GM21825 (cell line): ENCODE results near the gene LRRC8C.
A peak's percentile ranks its signal among the peaks of the same experiment; 100 is the strongest.
"Not testable (repeated sequence)": the region's sequence is repeated elsewhere in the genome, so short reads cannot be mapped to it uniquely, and the experiment has no call there.

Experiments
- ATAC-seq: cut with Tn5 transposase; IDR thresholded peaks from one replicate; pipeline ENCODE4 v1.9.1; 2021; ENCODE audit warnings: mild to moderate bottlenecking, moderate library complexity; ENCODE audit not compliant: unreplicated experiment

Gene LRRC8C

DNA sequence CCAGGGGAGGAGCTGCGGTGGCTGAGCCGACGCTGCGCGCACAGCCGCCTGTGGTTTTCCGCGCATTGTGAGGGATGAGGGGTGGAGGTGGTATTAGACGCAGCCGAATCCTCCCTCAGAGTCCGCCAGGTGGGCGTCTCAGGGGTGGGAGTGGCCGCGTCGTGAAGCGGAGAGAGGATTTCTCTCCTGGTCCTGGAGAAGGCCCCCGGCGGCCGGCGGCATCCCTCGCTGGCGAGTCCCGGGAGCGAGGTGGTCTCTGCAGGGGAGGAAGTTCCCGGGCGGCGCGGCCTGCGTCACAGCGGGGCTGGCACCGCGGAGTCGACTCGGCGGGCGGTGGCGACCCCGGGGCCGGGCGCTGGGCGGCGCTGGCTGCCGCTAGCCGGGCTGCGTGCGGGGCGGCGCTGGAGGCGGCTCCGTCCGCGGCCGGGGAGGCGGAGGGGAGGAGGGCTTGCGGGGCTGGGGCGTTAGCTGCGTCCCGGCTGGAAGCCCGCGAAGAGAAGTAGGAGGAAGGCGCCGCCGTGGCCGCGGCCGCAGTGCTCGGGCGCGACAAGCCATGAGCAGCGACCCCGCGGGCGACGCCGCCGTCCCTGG, at the start of gene LRRC8C:
LRRC8C (plus strand) TSS at position 464 of the 591 bp plus-strand sequence. CDS start 53,354 bp downstream, outside the sequence.
- peak; percentile 87 for ATAC-seq

- no peak for ATAC-seq
These were observed 48.7 kb upstream of the LRRC8C start for GRCh38 chr1:89584211-89584610.

- no peak for ATAC-seq
These were observed 48.1 kb upstream of the LRRC8C start for GRCh38 chr1:89584781-89585180.

- ATAC-seq = no peak
These were observed 45.2 kb upstream of the LRRC8C start for GRCh38 chr1:89587729-89588161.

- no peak for ATAC-seq
These were observed 44.4 kb upstream of the LRRC8C start for GRCh38 chr1:89588480-89588879.

- no peak for ATAC-seq
These were observed 43.4 kb upstream of the LRRC8C start for GRCh38 chr1:89589515-89589914.

DNA sequence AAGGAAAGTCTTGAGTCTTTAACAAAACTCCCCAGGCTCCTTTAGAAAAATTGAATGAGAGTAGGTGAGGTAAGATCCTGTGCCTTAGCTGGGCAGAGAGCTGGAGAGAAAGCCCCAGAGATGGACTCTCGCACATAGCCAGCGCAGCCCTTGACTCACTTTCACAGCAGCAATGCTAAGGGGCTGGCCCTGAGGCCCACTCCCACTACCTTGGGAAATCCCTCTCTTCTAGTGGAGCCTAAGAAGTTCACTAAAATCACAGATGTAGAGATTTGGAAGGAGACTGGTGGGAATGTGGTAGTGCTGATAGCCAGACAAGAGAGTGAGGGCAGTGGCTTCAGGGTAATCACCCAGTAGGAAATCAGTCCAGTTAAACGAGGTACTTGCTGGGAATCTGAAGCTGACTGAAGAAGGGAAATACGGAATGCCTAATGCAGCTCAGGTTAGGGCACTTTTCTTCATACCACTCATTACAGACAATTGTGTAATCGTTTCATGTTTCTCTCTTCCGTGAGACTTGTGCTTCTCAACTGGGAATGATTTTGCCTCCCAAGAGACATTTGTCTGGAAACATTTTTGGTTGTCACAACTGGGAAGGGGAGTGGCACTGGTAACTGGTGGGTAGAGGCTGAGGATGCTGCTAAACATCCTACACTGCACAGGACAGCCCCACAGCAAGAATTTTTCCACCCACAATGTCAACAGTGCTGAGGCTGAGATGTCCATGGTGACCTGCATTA, 42.4 kb upstream of the LRRC8C start:
- ATAC-seq = no peak

GRCh38 chr1:89592861-89593302, 40.0 kb upstream of the LRRC8C start:
- ATAC-seq = not testable (repeated sequence)

DNA sequence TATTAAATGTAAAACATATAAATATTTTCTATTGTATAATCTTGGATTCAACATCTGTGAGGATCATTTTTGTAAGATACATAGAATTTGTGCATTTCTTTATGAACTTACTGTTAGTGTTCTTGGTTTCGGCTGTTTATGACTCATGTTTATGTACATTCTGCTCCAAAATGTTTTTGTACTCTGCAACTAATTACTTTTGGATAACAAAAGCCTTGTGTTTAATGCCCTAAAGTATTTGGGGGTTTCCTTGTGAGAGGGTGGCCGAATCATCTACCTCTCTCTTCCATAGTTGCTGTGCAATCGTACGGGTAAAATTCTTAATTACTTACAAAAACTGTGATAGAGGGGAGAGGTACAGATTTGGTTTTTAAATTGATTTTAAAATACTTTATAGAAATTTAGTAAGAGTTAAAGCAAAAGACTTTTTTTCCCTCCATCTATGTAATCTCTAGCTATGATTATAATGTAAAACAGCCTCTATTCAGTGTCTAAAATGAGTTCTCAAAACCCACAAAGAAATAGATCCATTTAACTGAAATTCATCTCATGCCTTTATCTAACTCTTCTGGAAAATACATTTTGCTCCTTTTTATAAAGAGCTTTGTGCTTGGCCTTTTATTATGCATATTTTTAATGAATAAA, 38.7 kb upstream of the LRRC8C start:
- no peak for ATAC-seq

DNA sequence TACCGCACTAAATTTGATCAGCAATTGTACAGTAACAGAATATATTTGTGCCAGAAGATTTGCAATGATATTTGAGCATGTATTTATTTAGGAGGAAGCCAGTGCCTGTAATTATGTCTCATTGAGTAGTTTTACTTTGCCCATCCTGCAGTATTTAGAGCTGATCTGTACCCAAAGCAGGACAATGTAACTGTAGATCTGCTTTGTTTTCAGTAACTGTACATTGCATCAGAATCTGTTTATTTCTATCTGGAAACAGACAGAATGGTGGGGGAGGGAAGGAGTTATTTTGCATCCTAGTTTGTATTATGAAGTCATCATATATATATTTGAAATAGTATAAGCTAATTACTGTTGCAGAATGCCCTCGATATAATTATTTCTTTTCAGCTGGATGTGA, 36.2 kb upstream of the LRRC8C start:
- ATAC-seq = no peak

GRCh38 chr1:89598450-89599331, 34.2 kb upstream of the LRRC8C start:
- no peak for ATAC-seq

DNA sequence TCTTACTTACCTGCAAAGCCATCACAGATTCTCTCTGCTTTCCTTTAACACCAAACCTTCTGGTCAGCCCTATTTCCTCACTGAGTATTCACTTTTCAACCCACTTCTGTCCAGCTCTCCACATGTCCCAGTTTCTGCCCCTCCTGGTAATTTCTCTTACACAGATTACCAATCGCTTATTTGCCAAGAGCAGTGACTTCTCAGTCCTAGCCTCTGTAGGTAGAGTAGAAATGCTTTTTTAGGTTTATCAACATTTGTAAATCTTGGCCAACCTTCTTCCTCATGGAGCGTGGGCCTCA, 33.6 kb upstream of the LRRC8C start:
- no peak for ATAC-seq

DNA sequence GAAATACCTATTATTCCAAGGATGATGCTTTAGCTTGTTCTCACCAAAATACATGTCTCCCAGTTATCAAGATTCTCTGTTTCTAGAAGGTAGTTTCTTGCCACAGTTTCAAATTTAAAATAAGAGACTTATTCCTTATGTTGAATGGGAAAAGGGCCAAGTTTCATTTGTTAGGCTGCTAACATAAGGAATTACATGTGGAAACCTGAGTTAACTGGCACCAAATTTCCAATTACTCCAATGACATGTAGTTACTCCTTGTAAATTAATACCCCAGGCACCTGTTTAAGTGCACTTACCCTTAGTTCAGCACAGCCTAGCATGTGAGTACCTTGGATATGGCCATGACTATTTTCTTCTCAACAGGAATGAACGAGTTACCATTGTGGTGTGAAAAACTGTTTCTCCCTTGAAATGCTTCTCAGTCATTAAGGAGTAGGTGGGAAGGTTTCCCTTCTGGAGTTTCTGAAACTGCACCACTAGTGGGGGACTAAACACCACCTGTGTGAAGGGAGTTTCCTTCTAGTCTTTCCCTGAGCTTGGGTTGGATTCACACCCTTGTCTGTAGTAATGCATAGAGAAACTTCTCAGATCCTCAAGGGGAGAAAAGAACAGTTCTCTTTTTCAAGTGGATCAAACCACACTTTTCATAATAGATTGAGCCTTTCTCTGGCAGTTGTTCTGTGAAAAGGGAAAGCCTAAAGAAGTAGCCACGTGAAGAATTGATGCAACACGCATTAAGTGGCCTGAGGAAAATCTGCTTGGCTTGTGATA, 32.3 kb upstream of the LRRC8C start:
- no peak for ATAC-seq

- ATAC-seq = no peak
These were observed 30.0 kb upstream of the LRRC8C start for GRCh38 chr1:89602871-89603404.

- no peak for ATAC-seq
These were observed 29.1 kb upstream of the LRRC8C start for GRCh38 chr1:89603651-89604413.

- no peak for ATAC-seq
These were observed 28.5 kb upstream of the LRRC8C start for GRCh38 chr1:89604414-89604735.

DNA sequence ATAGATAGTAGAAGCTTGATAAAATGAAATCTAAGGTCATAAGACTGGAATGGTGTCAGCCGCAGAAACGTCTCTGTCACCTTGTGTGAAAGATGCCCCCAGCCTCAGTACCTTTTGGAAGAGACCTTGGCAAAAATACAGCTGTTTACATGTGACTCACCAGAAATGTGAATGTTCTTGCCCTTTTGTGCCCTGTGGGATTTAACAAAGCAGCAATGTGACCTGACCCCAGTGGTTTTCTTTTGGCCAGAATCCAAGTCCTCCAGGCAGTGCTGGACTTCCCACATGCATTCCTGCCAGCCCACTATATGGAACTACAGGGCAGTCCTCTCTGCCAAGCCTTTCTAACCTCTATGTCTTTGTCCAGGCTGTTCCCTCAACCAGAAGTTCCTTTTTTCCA, 27.2 kb upstream of the LRRC8C start:
- ATAC-seq = no peak

GRCh38 chr1:89606227-89606980, 26.5 kb upstream of the LRRC8C start:
- no peak for ATAC-seq

DNA sequence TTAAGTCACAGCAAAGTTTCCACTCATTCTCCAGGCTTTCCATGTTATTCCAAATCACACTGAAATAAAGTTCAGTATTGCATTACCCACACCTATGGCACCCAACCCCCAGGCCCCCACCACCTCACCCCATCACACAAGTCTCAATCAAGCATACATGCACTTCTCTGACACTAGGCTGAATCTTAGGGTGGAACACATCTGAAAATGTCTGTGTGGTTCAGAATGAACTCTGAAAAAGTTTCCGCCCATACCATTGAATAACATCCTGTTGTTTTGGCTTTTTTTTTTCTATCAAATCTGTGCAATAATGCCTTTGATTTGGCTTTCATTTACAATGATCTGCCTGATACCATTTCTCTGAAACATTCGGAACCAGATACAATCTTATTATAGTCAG, 25.8 kb upstream of the LRRC8C start:
- ATAC-seq = no peak
